ENCODE data around the gene NR6A1. TPM values are rescaled to one million over a fixed set of nuclear protein-coding genes. Genes with fewer than 3 reads are reported as not detected.
A peak's percentile ranks its signal among the peaks of the same experiment; 100 is the strongest.

The NR6A1 gene
- total and polyA plus RNA-seq, 2 of the 13 experiments (the other 11 are each of a cell fraction or from before 2014, with no cell fraction given) = 28.1 to 31.5 TPM

- TF ChIP-seq IRF1 (CRISPR knock-in tag; IDR thresholded peaks at IDR 0.05; ENCODE audit: low read depth) (no peak), ATF2 (CRISPR knock-in tag; IDR thresholded peaks at IDR 0.05) (0 out of 2 replicates have a peak, but pooled peaks have one; percentile 21), CREM (IDR thresholded peaks at IDR 0.05) (peak; percentile 48; the same call in 1 of the 2 replicates), CREM (CRISPR knock-in tag; IDR thresholded peaks at IDR 0.05) (no peak), EEA1 (CRISPR knock-in tag; IDR thresholded peaks at IDR 0.05; ENCODE audit: borderline replicate concordance) (no peak), ZNF780A (CRISPR knock-in tag; IDR thresholded peaks at IDR 0.05) (no peak), ZNF547 (CRISPR knock-in tag; IDR thresholded peaks at IDR 0.05) (no peak), ZNF512 (CRISPR knock-in tag; IDR thresholded peaks at IDR 0.05) (no peak), ZEB1 (IDR thresholded peaks at IDR 0.05; ENCODE audit: insufficient replicate concordance, low read depth) (no peak), IRX3 (CRISPR knock-in tag; IDR thresholded peaks at IDR 0.05; ENCODE audit: borderline replicate concordance, low read depth) (no peak), HOXA3 (CRISPR knock-in tag; IDR thresholded peaks at IDR 0.05) (no peak), ZNF350 (CRISPR knock-in tag; IDR thresholded peaks at IDR 0.05; ENCODE audit: borderline replicate concordance, low read depth) (no peak), DMAP1 (CRISPR knock-in tag; IDR thresholded peaks at IDR 0.05) (no peak), ZNF512B (CRISPR knock-in tag; IDR thresholded peaks at IDR 0.05; ENCODE audit: borderline replicate concordance) (no peak), SOX13 (IDR thresholded peaks at IDR 0.05) (peak; percentile 25; the same call in 1 of the 2 replicates), SOX13 (CRISPR knock-in tag; conservative IDR thresholded peaks at IDR 0.05 in 1 of 2, IDR thresholded peaks at IDR 0.05 in 1 of 2) (peak in 1 of 2 experiments; percentile 96; a peak in 2 of 4 replicates), ZNF446 (CRISPR knock-in tag; IDR thresholded peaks at IDR 0.05) (no peak), PHF21A (CRISPR knock-in tag; IDR thresholded peaks at IDR 0.05) (no peak), HNRNPUL1 (IDR thresholded peaks at IDR 0.05; ENCODE audit: low read depth, low read length) (no peak), XBP1 (CRISPR knock-in tag; IDR thresholded peaks at IDR 0.05) (no peak), ZNF138 (CRISPR knock-in tag; IDR thresholded peaks at IDR 0.05; ENCODE audit: low read depth) (no peak), HNF4G (IDR thresholded peaks at IDR 0.05; ENCODE audit: borderline replicate concordance, low read depth, low read length) (peak; percentile 82), HNF4G (CRISPR knock-in tag; IDR thresholded peaks at IDR 0.05; ENCODE audit: borderline replicate concordance, low read depth) (no peak), EHMT2 (IDR thresholded peaks at IDR 0.05; ENCODE audit: borderline replicate concordance, low read depth, low read length) (peak; percentile 51; the same call in 1 of the 2 replicates), ETV5 (CRISPR knock-in tag; IDR thresholded peaks at IDR 0.05; ENCODE audit: borderline replicate concordance) (peak; percentile 25; the same call in 1 of the 2 replicates)
These were observed 105.6 kb downstream of the NR6A1 start (continued) for GRCh38 chr9:124665391-124666058.
